Stimulated activated CD8-positive, alpha-beta memory T cell treated with anti-CD3 and anti-CD28 coated beads, Interleukin-7, amount 100 ng/mL, for 4 hours (primary cell): ENCODE results near the gene RANBP3L.
"Not testable (repeated sequence)": the region's sequence is repeated elsewhere in the genome, so short reads cannot be mapped to it uniquely, and the experiment has no call there.

Source experiments
- DNase-seq, 2 donors: peaks; one replicate each; pipeline ENCODE4 v3.0.0-alpha.2; 2020; ENCODE audit warnings: low read depth in 2 of 2

The RANBP3L gene, protein sequence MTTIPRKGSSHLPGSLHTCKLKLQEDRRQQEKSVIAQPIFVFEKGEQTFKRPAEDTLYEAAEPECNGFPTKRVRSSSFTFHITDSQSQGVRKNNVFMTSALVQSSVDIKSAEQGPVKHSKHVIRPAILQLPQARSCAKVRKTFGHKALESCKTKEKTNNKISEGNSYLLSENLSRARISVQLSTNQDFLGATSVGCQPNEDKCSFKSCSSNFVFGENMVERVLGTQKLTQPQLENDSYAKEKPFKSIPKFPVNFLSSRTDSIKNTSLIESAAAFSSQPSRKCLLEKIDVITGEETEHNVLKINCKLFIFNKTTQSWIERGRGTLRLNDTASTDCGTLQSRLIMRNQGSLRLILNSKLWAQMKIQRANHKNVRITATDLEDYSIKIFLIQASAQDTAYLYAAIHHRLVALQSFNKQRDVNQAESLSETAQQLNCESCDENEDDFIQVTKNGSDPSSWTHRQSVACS

GRCh38 chr5:36301858-36302603 is at the start of gene RANBP3L:
Gene RANBP3L (minus strand): TSS chr5:36301902. CDS start chr5:36301416, 486 bp downstream.
- DNase-seq: no peak

GRCh38 chr5:36346896-36347690 is 45.4 kb upstream of the RANBP3L start:
- DNase-seq: no peak

DNA sequence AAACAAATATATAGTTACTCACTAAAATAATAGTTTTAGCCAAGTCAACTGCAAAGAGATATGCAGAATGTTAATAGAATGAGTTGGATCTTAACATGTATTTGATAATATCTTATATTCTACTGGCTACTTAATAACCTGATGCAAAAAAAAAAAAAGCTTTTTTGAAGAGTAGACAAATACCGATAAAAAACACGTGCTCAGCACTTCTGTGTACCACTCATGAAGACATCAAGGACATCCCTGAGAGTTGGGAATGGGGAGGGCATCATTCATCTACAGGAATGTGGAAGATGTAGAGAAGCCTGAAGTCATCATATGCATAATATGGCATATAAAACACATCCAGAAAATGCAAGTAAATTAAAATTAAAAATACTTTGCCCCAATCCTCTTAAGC is 43.2 kb upstream of the RANBP3L start:
- no peak for DNase-seq

DNA sequence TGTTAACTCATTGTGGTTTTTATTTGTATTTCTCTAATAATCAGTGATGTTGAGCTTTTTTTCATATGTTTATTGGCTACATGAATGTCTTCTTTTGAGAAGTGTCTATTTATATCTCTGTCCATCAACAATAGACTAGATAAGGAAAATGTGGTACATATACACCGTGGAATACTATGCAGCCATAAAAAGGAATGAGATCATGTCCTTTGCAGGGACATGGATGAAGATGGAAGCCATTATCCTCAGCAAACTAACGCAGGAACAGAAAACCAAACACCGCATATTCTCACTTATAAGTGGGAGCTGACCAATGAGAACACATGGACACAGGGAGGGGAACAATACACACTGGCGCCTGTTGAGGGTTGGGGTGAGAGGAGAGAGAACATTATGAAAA is 40.0 kb upstream of the RANBP3L start:
- not testable (repeated sequence) for DNase-seq

GRCh38 chr5:36337597-36337996 is 35.9 kb upstream of the RANBP3L start:
- DNase-seq: no peak

DNA sequence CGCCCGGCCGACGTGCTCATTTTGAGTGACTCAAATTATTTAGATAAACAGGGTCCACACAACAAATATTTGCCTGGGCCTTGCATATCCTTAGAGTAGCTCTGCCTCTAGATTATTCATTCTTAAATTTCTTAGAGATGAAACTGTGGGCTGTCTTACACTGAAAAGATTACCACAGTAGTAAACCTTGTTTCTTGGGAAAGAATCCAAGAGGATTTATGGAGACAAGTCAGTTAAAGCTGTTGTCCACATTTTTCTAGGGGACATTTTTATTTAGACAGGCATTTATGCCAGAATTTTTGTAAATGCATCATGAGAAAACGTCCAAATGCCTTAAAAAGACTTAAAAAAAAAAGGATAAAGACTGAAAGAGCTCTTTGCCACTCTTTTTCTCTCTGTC is 32.6 kb upstream of the RANBP3L start:
- no peak for DNase-seq

GRCh38 chr5:36332720-36333119 is 31.0 kb upstream of the RANBP3L start:
- not testable (repeated sequence) for DNase-seq

- no peak for DNase-seq
Measured at GRCh38 chr5:36325196-36325595, 23.5 kb upstream of the RANBP3L start.

GRCh38 chr5:36323926-36324781 is 22.5 kb upstream of the RANBP3L start:
- DNase-seq: no peak

- DNase-seq: no peak
Measured at GRCh38 chr5:36312953-36313672, 11.4 kb upstream of the RANBP3L start.

DNA sequence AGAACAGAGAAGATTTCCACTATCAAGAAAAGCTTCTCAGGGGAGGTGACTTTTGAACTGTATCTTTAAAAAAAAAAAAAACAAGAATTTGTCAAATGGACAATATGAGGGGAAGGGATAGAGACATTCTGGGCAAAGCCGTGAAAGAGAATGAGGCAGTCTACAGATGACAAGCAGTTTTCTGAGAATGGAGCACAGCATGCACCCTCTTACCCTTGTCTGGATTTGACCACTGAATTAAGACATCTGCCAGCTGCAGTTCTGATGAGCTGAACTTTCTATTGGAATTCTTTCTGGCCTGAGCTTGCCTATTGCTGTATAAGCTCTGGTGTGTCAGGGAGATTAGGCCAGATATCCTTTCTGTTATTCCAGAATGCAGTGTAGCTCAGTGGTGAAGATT is 10.3 kb upstream of the RANBP3L start:
- DNase-seq: no peak

DNA sequence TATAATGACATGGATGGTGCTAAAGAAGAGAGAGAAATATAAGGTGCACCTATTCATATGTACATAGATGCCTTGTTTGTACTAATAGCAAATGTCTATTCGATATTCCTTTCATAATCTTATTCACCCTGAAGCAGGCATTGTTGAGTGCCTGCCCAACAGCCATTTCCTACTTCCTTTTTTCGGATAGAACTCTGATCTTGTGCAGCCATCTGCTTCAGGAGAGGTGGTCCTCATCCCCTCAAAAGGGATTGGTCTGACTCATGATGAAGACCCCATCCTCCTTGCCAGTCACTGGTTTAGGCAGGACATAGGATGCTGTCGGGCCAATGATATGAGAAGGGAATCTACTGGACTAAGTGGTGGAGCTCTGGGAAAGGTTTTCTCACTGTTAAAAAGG is 8.4 kb upstream of the RANBP3L start:
- DNase-seq: no peak

GRCh38 chr5:36305571-36306326 is 4.0 kb upstream of the RANBP3L start:
- DNase-seq: no peak

DNA sequence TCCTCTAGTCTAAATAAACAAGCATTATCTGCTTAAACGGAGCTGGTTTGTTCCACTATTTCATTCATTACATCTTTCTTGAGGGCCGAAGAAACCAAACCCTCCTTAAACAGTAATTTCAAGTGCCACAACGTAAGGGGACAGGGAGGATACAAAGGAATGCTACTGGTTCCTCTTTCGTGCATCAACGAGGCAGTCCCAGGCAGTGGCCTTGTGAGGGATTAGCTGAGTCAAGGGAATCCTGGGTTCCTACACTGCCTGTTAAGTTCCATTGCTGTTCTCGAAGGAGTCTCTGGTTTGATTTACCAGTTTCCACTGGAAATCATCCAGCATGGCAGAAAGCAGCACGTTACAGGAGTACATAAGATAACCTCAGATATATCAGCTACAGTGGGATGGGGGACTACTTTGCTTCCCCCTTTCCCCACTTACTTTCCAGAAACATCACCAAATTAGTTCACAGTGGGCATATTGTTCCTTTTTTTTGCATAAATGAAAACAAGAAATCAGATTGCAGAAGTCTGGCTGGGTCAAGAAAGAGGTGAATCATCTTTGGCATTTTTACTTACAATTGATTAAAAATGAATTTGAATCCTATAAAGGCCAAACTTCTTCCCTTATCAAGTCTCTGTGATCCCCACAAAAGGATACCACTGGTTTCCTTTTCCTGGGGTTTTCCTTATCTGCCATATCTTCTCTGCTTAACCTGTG is 2.5 kb upstream of the RANBP3L start:
- no peak for DNase-seq

DNA sequence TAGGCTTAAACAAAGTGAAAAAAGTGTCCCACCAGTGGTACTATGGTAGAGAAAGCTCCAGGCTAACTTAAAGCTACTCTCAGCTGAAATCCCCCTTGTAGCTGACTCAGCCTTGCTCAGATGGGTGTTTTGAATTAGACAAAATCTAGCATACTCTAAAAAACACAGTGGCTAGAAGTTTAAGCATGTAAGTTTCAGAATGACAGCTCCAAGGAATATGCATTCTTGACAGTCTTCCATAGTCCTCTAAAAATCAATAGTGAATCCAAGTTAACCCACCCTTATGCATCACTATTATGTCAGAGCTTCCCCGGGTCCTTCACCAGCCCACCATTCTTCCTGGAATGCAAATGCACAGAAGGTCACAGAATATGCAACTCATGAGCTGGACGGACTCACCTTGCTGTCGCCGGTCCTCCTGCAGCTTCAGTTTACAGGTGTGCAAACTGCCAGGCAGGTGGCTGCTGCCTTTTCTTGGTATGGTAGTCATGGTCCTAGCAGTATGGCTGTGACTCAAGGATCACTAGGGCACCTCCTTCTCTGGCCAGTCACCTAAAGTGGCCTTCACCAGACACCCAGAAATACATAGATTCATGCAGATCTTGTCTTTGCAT is 668 bp downstream of the RANBP3L start:
- DNase-seq: no peak

DNA sequence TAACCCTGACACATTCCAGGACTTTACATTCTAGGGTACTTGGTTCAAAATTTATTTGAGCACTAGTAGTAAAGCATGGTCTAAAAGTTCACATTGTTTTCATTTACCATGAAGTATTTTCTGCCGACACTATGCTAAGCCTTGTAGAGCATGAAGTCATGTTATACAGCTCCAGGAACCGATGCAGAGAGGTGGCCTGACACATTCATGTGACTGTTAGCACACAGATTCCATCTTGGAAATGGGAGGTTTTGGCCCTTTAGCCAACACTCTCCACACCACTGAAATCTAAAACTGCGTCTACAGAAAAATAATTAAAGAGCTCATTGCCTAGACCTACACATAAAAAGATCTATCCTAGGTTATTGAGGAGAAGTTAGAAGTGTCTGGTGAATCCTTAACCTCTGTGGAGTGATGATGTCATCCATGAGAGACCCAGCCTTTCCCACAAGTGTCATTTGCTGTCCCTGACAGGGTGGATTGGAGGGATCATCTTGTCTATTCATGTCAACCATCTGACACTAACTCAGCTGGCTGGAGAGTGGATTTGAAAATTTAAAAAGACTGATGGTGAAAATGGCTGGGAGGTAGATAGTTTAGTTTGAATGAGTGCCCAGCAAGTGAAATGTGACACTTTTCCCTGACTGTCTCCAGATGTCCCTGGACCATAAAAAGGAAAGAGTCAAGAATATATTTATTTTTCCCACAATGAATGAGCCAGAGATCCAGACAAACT is 1.3 kb downstream of the RANBP3L start:
- DNase-seq: no peak

DNA sequence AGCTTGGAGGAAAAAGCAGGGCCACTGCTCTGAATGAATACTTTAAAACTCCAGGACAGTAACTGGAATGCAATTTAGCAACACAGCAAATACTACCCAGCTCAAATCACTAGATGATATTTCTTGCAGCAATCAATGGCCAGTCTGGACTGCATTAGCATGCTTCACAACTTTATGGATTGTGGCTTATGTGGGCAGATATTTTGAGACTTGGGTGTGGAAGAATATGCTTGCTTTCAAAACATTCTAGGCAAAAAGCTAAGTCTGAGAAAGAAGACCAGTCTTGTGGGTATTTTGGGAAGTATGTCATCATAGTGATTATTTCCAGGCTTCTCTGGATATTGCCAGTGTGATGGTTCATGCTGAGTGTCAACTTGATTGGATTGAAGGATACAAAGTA is 3.1 kb downstream of the RANBP3L start:
- DNase-seq: no peak

GRCh38 chr5:36297653-36298052 is 4.0 kb downstream of the RANBP3L start:
- no peak for DNase-seq
